Measurements from ENCODE around the gene SIM2.

DNA sequence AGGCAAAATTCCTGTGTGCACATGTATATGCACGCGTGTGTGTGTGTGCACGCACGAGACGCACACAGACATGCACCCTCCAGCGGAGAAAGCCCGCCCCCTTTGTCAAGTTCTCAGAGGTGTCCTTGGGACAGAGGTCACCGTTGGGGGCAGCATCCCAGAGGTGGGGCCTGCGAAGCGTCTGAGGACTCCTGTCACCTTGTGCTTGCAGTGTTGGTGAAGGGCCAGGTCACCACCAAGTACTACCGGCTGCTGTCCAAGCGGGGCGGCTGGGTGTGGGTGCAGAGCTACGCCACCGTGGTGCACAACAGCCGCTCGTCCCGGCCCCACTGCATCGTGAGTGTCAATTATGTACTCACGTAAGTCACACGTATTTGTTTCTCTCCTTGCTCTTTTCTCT lies 42.6 kb downstream of the SIM2 start:
- TF ChIP-seq EZH2 (IDR thresholded peaks at IDR 0.05) (no peak), POLR2AphosphoS5 (IDR thresholded peaks at IDR 0.05; ENCODE audit: borderline replicate concordance, low read depth, low read length) (no peak)

Data from SK-N-MC (cell line).